ENCODE data around the gene MNS1.
"Not testable (repeated sequence)": the region's sequence is repeated elsewhere in the genome, so short reads cannot be mapped to it uniquely, and the experiment has no call there.

DNA sequence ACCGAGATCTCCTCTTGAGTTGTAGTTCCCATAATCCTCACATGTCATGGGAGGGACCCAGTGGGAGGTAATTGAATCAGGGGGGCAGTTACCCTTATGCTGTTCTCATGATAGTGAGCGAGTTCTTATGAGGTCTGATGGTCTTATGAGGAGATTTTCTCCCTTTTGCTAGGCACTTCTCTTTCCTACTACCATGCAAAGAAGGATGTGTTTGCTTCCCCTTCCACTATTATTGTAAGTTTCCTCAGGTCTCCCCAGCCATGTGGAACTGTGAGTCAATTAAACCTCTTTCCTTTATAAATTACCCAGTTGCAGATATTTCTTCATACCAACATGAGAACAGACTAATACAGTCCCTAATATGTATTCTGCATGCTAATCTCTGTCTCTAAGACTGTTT is 21.3 kb upstream of the MNS1 start:
- TF ChIP-seq EZH2 (IDR thresholded peaks at IDR 0.05; ENCODE audit: low read length, unreplicated experiment); EZH2phosphoT487 (IDR thresholded peaks at IDR 0.05; ENCODE audit: borderline replicate concordance, low read length): not testable (repeated sequence)
- TF ChIP-seq, protein P1, sequence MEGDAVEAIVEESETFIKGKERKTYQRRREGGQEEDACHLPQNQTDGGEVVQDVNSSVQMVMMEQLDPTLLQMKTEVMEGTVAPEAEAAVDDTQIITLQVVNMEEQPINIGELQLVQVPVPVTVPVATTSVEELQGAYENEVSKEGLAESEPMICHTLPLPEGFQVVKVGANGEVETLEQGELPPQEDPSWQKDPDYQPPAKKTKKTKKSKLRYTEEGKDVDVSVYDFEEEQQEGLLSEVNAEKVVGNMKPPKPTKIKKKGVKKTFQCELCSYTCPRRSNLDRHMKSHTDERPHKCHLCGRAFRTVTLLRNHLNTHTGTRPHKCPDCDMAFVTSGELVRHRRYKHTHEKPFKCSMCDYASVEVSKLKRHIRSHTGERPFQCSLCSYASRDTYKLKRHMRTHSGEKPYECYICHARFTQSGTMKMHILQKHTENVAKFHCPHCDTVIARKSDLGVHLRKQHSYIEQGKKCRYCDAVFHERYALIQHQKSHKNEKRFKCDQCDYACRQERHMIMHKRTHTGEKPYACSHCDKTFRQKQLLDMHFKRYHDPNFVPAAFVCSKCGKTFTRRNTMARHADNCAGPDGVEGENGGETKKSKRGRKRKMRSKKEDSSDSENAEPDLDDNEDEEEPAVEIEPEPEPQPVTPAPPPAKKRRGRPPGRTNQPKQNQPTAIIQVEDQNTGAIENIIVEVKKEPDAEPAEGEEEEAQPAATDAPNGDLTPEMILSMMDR (conservative IDR thresholded peaks at IDR 0.05; ENCODE audit: low read depth, low read length): not testable (repeated sequence)

Data from PC-3 (cell line).